Activated CD4-positive, alpha-beta T cell treated with anti-CD3 and anti-CD28 coated beads for 36 hours (primary cell): ENCODE measurements around the gene SERPINA5. TPM values are rescaled to one million over a fixed set of nuclear protein-coding genes. Genes with fewer than 3 reads are reported as not detected.

ENCODE experiments used
- ATAC-seq: fragments of 200-7000 bp; cut with Tn5 transposase; one replicate; pipeline ENCODE4 v1.10.0; 2021; ENCODE audit warnings: mild to moderate bottlenecking, moderate library complexity
- CTCF ChIA-PET: fragments of 350-600 bp; sonication (Branson Sonifier 250); formaldehyde crosslinking; loops from one replicate; lab custom pipeline; 2021; ENCODE audit warnings: antibody characterized with exemption; lab: Charles Lee
- POLR2A ChIA-PET: fragments of 350-600 bp; sonication (Branson Sonifier 250); formaldehyde crosslinking; loops from one replicate; lab custom pipeline; 2021; ENCODE audit warnings: antibody characterized with exemption, inconsistent platforms; lab: Charles Lee
- DNase-seq: peaks from one replicate; pipeline ENCODE4 v3.0.0-alpha.2; 2020
- H3K27ac Mint-ChIP-seq: one replicate; pipeline ENCODE4 v1.8.0; 2021; ENCODE audit warnings: mixed read lengths
- H3K27me3 Mint-ChIP-seq: one replicate; pipeline ENCODE4 v1.8.0; 2021; ENCODE audit warnings: mixed read lengths
- H3K36me3 Mint-ChIP-seq: one replicate; pipeline ENCODE4 v1.8.0; 2021; ENCODE audit warnings: low read depth, mixed read lengths
- H3K4me1 Mint-ChIP-seq: one replicate; pipeline ENCODE4 v1.8.0; 2021; ENCODE audit warnings: mixed read lengths
- H3K4me3 Mint-ChIP-seq: one replicate; pipeline ENCODE4 v1.8.0; 2021; ENCODE audit warnings: mild to moderate bottlenecking, moderate library complexity, mixed read lengths
- H3K9me3 Mint-ChIP-seq: one replicate; pipeline ENCODE4 v1.8.0; 2021; ENCODE audit warnings: low read depth, mixed read lengths
- intact Hi-C, 2 experiments: fragments of 100-400 bp; cut with DNase I in 1 of 2; cut with micrococcal nuclease in 1 of 2; formaldehyde crosslinking; loops; one replicate each; pipeline versions ENCODE4 v1.14.2 to v1.15.1; 2022 to 2024; cut with DNase I, micrococcal nuclease
- total RNA-seq, 2 experiments: library from RNA; stranded (reverse); gene quantifications; one replicate each; pipeline ENCODE4 v1.2.3, GENCODE V29; 2021

Gene SERPINA5
- total RNA-seq, 2 experiments from 2014 or later: not detected

DNA sequence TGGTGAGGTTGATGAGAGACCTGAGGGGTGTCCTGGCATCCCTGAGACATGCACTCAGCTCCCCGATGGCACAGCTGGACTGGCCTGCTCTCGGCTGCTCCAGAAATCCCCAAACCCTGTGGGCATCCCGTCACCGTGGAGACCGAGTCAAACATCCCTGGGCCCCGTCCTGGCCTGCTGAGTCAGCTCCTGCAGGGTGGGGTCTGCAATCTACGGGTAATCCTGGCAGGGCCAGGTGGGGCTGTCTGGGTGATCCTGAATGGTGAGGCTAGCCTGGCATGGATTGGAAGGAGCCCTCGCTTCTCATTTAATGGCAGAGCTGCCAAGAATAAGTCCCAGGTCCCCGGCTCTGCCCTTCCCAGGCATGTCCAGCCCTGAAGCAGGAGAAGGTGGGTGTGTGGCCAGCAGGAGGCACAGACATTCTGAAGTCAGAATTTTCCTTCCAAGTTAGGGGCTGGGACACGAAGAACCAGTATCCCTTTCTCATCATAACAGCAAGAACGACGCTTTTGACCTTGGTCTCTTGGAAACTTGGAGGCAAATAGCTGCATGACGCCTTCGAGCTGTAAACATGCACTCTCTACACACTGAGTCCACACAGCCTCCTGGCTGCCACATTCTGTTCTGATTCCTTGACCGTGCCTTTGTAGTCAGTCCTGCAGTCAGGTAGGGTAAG, 37.6 kb upstream of the SERPINA5 start:
- H3K36me3 Mint-ChIP-seq: no peaks in the 10 kb centered on the region
- ATAC-seq (no peak), DNase-seq (no peak)
- POLR2A ChIA-PET: no interaction called here
- intact Hi-C loops: no loop called here
- H3K27ac Mint-ChIP-seq: no peak overlapping the region
- peaks cover 5% of the 10 kb centered on the region for H3K9me3 Mint-ChIP-seq
- CTCF ChIA-PET: interaction anchor here (0.5 to 1.5 kb wide), 3 partner anchors 108 to 604 kb away, joined by 3 to 4 read pairs (median 3); no protein-coding TSS in a partner anchor
- H3K4me3 Mint-ChIP-seq: no peak overlapping the region
- H3K27me3 Mint-ChIP-seq: peaks cover 16% of the 10 kb centered on the region
- no peaks in the 10 kb centered on the region for H3K4me1 Mint-ChIP-seq

DNA sequence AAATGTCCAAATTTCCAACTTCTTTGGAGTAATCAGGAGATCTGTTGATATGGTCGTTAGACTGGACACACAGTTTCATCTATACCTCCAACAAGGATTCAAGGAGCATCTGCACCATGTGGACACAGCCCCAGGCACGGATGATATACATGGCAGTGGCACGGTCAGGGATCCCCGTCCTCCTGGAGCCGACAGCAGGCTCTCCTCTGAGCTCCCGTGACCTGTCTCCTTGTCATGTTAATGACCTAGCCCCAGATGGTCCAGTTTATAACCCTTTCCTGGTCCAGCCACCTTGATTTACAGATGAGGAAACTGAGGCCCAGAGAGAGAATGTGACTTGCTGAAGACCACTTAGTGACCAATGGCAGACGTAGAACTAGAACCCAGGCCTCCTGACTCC, 36.5 kb upstream of the SERPINA5 start:
- ATAC-seq: no peak
- no peak for DNase-seq
- Mint-ChIP-seq H3K36me3 (no peaks in the 10 kb centered on the region), H3K4me3 (no peak overlapping the region), H3K4me1 (no peaks in the 10 kb centered on the region), H3K27ac (no peak overlapping the region), H3K27me3 (peaks cover 11% of the 10 kb centered on the region), H3K9me3 (peaks cover 5% of the 10 kb centered on the region)
- ChIA-PET CTCF (interaction anchor here (0.8 to 1.5 kb wide), 2 partner anchors 413 to 605 kb away, joined by 4 read pairs; no protein-coding TSS in a partner anchor), POLR2A (no interaction called here)
- intact Hi-C loops: loop anchor here in 1 of 2 experiments (5.0 kb wide), 1 partner anchor 412 kb away; no protein-coding TSS in a partner anchor

- H3K4me3 Mint-ChIP-seq: no peak overlapping the region
- peak; percentile 22 for DNase-seq
- CTCF ChIA-PET: interaction anchor here (0.6 to 1.5 kb wide), 3 partner anchors 407 to 606 kb away, joined by 3 to 4 read pairs (median 4); no protein-coding TSS in a partner anchor
- H3K27ac Mint-ChIP-seq: no peak overlapping the region
- H3K9me3 Mint-ChIP-seq: peaks cover 5% of the 10 kb centered on the region
- ATAC-seq: no peak
- POLR2A ChIA-PET: no interaction called here
- intact Hi-C loops: loop anchor here in 1 of 2 experiments (5.0 kb wide), 1 partner anchor 413 kb away; no protein-coding TSS in a partner anchor
- no peaks in the 10 kb centered on the region for H3K4me1 Mint-ChIP-seq
- peaks cover 13% of the 10 kb centered on the region for H3K27me3 Mint-ChIP-seq
- no peaks in the 10 kb centered on the region for H3K36me3 Mint-ChIP-seq
Measured at GRCh38 chr14:94545131-94545841, 35.9 kb upstream of the SERPINA5 start.

DNA sequence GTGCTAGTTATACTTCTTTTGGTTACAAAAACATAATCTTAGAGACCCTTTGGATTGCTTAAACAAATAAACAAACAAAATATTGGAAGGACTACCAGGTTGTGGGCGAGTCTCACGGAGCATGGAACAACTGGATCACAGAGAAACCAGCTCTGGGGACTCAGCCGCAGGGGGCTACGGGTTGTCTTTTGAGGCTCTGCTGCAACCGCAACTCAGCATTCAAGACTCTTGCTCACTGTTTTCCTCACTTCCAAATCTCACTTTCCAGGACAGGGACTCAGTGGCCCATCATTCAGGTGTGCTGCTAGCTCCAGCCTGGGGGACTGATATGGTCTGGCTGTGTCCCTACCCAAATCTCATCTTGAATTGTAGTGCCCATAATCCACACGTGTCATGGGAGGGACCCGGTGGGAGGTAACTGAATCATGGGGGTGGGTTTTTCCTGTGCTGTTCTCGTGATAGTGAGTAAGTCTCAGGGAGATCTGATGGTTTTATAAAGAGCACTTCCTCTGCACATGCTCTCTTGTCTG, 34.0 kb upstream of the SERPINA5 start:
- peaks cover 5% of the 10 kb centered on the region for H3K9me3 Mint-ChIP-seq
- ATAC-seq: no peak
- ChIA-PET CTCF (no interaction called here), POLR2A (no interaction called here)
- no peak overlapping the region for H3K27ac Mint-ChIP-seq
- intact Hi-C loops: loop anchor here in 1 of 2 experiments (5.0 kb wide), 1 partner anchor 415 kb away; no protein-coding TSS in a partner anchor
- H3K27me3 Mint-ChIP-seq: peaks cover 19% of the 10 kb centered on the region
- H3K4me3 Mint-ChIP-seq: no peak overlapping the region
- no peak for DNase-seq
- H3K4me1 Mint-ChIP-seq: no peaks in the 10 kb centered on the region
- no peaks in the 10 kb centered on the region for H3K36me3 Mint-ChIP-seq

- DNase-seq: no peak
- Mint-ChIP-seq H3K4me1 (no peaks in the 10 kb centered on the region), H3K27me3 (peaks cover 24% of the 10 kb centered on the region), H3K4me3 (no peak overlapping the region), H3K9me3 (peaks cover 5% of the 10 kb centered on the region), H3K27ac (no peak overlapping the region), H3K36me3 (no peaks in the 10 kb centered on the region)
- intact Hi-C loops: loop anchor here in 1 of 2 experiments (5.0 kb wide), 1 partner anchor 415 kb away; no protein-coding TSS in a partner anchor
- no peak for ATAC-seq
- ChIA-PET CTCF (interaction anchor here (3.1 kb wide), 1 partner anchor 115 kb away, joined by 31 read pairs; no protein-coding TSS in a partner anchor), POLR2A (no interaction called here)
Measured at GRCh38 chr14:94547726-94548125, 33.5 kb upstream of the SERPINA5 start.

DNA sequence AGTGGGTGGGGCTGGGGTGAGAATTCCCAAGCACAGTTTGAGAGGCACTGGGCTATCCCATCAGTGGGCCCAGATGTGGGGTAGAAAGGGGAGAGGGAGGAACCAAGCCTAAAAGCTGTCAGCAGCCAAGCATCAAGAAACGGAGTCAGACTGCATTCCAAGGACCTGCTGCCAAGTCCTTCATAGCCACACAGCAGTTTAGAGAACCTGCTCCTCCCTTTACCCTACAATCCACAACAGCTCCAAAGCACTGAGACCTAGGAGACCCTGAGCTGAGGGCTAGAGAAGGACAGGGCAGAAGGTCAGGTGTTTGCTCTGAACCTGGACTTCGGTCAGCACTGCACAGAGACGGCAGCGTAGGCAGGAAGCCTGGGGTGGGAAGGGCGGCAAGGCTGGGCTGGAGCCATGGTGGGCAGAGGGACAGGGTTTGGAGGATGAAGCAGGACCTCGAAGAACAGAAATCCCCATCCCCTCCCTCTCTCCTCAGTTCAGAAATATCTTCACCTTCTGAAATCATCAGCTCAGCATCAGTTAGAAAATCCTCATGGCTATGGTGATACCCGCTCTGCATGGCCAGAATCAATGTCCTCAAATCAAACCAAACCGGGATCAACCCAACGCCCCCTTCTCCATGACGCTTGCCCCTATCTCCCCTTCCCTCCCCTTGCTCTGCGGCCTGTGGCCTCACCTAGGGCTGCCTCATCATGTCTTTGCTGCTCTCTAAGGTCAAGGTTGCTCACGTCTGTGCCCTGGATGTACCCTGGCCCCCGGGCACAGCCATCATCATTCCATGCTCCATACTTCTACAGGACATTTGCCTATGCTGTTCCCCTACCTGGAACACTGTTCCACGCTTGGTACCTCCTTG, 32.9 kb upstream of the SERPINA5 start:
- Mint-ChIP-seq H3K27me3 (peaks cover 28% of the 10 kb centered on the region), H3K4me3 (no peak overlapping the region), H3K36me3 (no peaks in the 10 kb centered on the region), H3K4me1 (no peaks in the 10 kb centered on the region), H3K27ac (no peak overlapping the region), H3K9me3 (peaks cover 5% of the 10 kb centered on the region)
- ChIA-PET POLR2A (no interaction called here), CTCF (interaction anchor here (0.6 to 3.1 kb wide), 29 partner anchors 8 to 512 kb away, joined by 3 to 31 read pairs (median 4); partner anchors contain the start of genes PPP4R4, SERPINA10 and SERPINA5)
- DNase-seq: no peak
- intact Hi-C loops: loop anchor here in 1 of 2 experiments (5.0 kb wide), 1 partner anchor 416 kb away; no protein-coding TSS in a partner anchor
- ATAC-seq: no peak

GRCh38 chr14:94548999-94549985, 31.9 kb upstream of the SERPINA5 start:
- intact Hi-C loops: loop anchor here (1.0 to 5.0 kb wide), 4 partner anchors 115 to 417 kb away; no protein-coding TSS in a partner anchor
- ATAC-seq (peak; percentile 74), DNase-seq (peak; percentile 84)
- H3K36me3 Mint-ChIP-seq: no peaks in the 10 kb centered on the region
- no peak overlapping the region for H3K27ac Mint-ChIP-seq
- ChIA-PET CTCF (interaction anchor here (0.6 to 3.1 kb wide), 29 partner anchors 8 to 513 kb away, joined by 3 to 31 read pairs (median 4); partner anchors contain the start of genes PPP4R4, SERPINA10 and SERPINA5), POLR2A (no interaction called here)
- peaks cover 29% of the 10 kb centered on the region for H3K27me3 Mint-ChIP-seq
- peaks cover 5% of the 10 kb centered on the region for H3K9me3 Mint-ChIP-seq
- no peak overlapping the region for H3K4me3 Mint-ChIP-seq
- H3K4me1 Mint-ChIP-seq: no peaks in the 10 kb centered on the region

GRCh38 chr14:94550041-94550440, 31.2 kb upstream of the SERPINA5 start:
- no peak for DNase-seq
- H3K9me3 Mint-ChIP-seq: peaks cover 7% of the 10 kb centered on the region
- ChIA-PET CTCF (interaction anchor here (0.8 to 3.1 kb wide), 5 partner anchors 105 to 417 kb away, joined by 3 to 31 read pairs (median 4); no protein-coding TSS in a partner anchor), POLR2A (no interaction called here)
- intact Hi-C loops: no loop called here
- H3K4me3 Mint-ChIP-seq: no peak overlapping the region
- H3K4me1 Mint-ChIP-seq: no peaks in the 10 kb centered on the region
- H3K27me3 Mint-ChIP-seq: peaks cover 30% of the 10 kb centered on the region
- H3K27ac Mint-ChIP-seq: no peak overlapping the region
- no peak for ATAC-seq
- H3K36me3 Mint-ChIP-seq: peaks cover 1% of the 10 kb centered on the region

GRCh38 chr14:94555991-94556390, 25.2 kb upstream of the SERPINA5 start:
- Mint-ChIP-seq H3K4me1 (no peaks in the 10 kb centered on the region), H3K36me3 (peaks cover 1% of the 10 kb centered on the region), H3K27me3 (peaks cover 30% of the 10 kb centered on the region), H3K9me3 (peaks cover 4% of the 10 kb centered on the region), H3K4me3 (no peak overlapping the region), H3K27ac (no peak overlapping the region)
- ChIA-PET POLR2A (no interaction called here), CTCF (interaction anchor here (0.9 kb wide), 1 partner anchor 56 kb away, joined by 3 read pairs; no protein-coding TSS in a partner anchor)
- ATAC-seq (no peak), DNase-seq (no peak)
- intact Hi-C loops: no loop called here
